Esophagus muscularis mucosa (tissue), 4 donors: ENCODE data around the gene TPSAB1. TPM values are rescaled to one million over a fixed set of nuclear protein-coding genes. Genes with fewer than 3 reads are reported as not detected.

Source experiments
- DNase-seq: peaks from one replicate; pipeline ENCODE4 v3.0.0-alpha.2; 2017; ENCODE audit errors: extremely low spot score
- H3K27ac ChIP-seq, 4 donors: fragments of 200-600 bp; sonication (generic); replicated peaks in 1 of 4; 1 replicate in 3 of 4; 2 replicates in 1 of 4; pipeline ENCODE4 v1.5.1; 2016 to 2019; ENCODE audit warnings: mild to moderate bottlenecking in 1 of 4
- H3K27me3 ChIP-seq, 4 donors: fragments of 200-600 bp; sonication (generic); one replicate each; pipeline versions ENCODE4 v1.5.1 to v1.6.0; 2016 to 2019
- H3K36me3 ChIP-seq, 4 donors: fragments of 200-600 bp; sonication (generic); one replicate each; pipeline ENCODE4 v1.5.1; 2016 to 2019
- H3K4me1 ChIP-seq, 4 donors: fragments of 200-600 bp; sonication (generic); one replicate each; pipeline ENCODE4 v1.5.1; 2016 to 2019
- H3K4me3 ChIP-seq, 4 donors: fragments of 200-600 bp; sonication (generic); 1 replicate in 2 of 4; 2 replicates in 2 of 4; pipeline ENCODE4 v1.5.1; 2016 to 2019; ENCODE audit warnings: mild to moderate bottlenecking in 4 of 4, moderate library complexity in 1 of 4
- H3K9me3 ChIP-seq, 4 donors: fragments of 200-600 bp; sonication (generic); 1 replicate in 3 of 4; 2 replicates in 1 of 4; pipeline ENCODE4 v1.5.1; 2016 to 2019
- EP300 ChIP-seq: sonication (generic); formaldehyde crosslinking; IDR thresholded peaks from one replicate; pipeline ENCODE4 v1.6.1; 2017; ENCODE audit warnings: antibody characterized with exemption
- POLR2A ChIP-seq: fragments of 450-650 bp; IDR thresholded peaks from one replicate; pipeline ENCODE4 v1.6.1; 2017; ENCODE audit warnings: antibody characterized with exemption, moderate library complexity, mild to moderate bottlenecking, low read depth
- POLR2AphosphoS5 ChIP-seq, 2 donors: sonication (generic); formaldehyde crosslinking; IDR thresholded peaks; one replicate each; pipeline ENCODE4 v1.6.1; 2017; ENCODE audit warnings: antibody characterized with exemption in 2 of 2
- WGBS: methylation state at CpG from one replicate; pipeline ENCODE4 v1.1.5; 2018; 5-methylcytosine and 5-hydroxymethylcytosine counted together
- intact Hi-C: fragments of 100-400 bp; cut with DNase I; formaldehyde crosslinking; loops from one replicate; pipeline ENCODE4 v1.15.1; 2023
- total RNA-seq, 4 donors: library from RNA; depleted of rRNA; stranded (reverse); fragments of >200 nt; gene quantifications; one replicate each; pipeline versions ENCODE4 v1.1.0 to v1.2.1, GENCODE V29; 2016
- TF ChIP-seq, protein P1 (sequence below), 3 experiments: fragments of 200-600 bp in 2 of 3; fragments of 450-650 bp in 1 of 3; sonication (generic) in 2 of 3; IDR thresholded peaks; one replicate each; pipeline ENCODE4 v1.5.1; 2017 to 2019; ENCODE audit warnings: antibody characterized with exemption in 3 of 3, mild to moderate bottlenecking in 2 of 3, moderate library complexity in 1 of 3

Gene TPSAB1
- total RNA-seq, 4 donors from 2014 or later: 15.6 to 237 (median 126) TPM

DNA sequence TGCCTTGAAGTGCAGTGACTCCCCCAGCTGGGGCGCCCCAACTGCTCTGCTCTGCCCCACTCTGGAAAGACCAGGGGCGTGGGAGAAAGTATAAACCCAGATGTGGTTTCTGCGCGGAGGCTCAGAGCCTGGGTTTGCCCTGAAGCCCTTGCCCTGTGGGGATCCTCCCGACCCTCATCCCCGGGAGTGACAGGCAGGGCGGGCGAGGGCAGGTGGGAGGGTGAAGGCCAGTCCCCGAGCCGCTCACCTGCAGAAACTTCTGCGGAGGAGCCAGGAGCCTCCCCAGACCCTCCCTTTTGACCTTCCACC, 19.2 kb downstream of the TPSAB1 start:
- no peak overlapping the region for H3K27ac ChIP-seq
- H3K27me3 ChIP-seq: peaks cover 0 to 87% (median 26%) of the 10 kb centered on the region in 4 donors
- H3K4me3 ChIP-seq: no peak overlapping the region
- no peaks in the 10 kb centered on the region for H3K9me3 ChIP-seq
- H3K36me3 ChIP-seq: no peaks in the 10 kb centered on the region
- TF ChIP-seq POLR2A: no peak
- TF ChIP-seq EP300: no peak
- no peak for TF ChIP-seq POLR2AphosphoS5 (IDR thresholded peaks at IDR 0.05)
- TF ChIP-seq, protein P1, sequence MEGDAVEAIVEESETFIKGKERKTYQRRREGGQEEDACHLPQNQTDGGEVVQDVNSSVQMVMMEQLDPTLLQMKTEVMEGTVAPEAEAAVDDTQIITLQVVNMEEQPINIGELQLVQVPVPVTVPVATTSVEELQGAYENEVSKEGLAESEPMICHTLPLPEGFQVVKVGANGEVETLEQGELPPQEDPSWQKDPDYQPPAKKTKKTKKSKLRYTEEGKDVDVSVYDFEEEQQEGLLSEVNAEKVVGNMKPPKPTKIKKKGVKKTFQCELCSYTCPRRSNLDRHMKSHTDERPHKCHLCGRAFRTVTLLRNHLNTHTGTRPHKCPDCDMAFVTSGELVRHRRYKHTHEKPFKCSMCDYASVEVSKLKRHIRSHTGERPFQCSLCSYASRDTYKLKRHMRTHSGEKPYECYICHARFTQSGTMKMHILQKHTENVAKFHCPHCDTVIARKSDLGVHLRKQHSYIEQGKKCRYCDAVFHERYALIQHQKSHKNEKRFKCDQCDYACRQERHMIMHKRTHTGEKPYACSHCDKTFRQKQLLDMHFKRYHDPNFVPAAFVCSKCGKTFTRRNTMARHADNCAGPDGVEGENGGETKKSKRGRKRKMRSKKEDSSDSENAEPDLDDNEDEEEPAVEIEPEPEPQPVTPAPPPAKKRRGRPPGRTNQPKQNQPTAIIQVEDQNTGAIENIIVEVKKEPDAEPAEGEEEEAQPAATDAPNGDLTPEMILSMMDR (IDR thresholded peaks at IDR 0.05): no peak
- H3K4me1 ChIP-seq: peaks cover 0 to 9% (median 6%) of the 10 kb centered on the region in 4 donors
- no peak for DNase-seq
- intact Hi-C loops: no loop called here
- 17% methylated on average over 10 of the region's 11 CpGs for WGBS

DNA sequence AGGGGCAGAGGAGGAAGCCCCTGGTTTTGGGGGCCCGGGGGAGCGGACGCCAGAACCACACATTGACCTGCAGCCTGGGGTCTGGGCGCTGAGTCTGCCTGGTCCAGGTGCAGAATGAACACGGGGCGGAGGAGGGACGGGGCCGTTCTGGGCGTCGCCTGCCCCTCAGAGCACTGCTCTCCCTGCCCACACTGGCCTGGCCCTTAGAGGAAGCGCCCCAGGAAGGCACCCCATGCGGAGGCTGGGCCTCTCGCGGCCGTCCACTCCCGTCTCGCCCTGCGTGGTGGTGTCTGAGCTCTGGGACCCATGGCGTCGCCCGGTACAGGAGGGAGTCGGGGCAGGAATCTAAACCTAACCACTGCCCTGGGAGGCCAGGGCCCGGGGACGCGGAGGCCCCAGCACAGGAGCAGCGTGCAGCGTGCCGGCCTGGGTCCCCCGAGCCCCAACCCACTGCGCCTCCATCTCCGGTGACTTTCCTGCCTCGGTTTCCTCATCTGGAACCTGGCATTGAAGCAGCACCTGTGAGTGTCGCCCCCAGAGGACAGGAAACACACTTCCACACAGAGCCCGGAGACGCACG, 19.7 kb downstream of the TPSAB1 start:
- 80% methylated on average over 3 of the region's 36 CpGs for WGBS
- intact Hi-C loops: no loop called here
- Histone ChIP-seq H3K27me3 (peaks cover 0 to 85% (median 26%) of the 10 kb centered on the region in 4 donors), H3K4me1 (peaks cover 0 to 9% (median 6%) of the 10 kb centered on the region in 4 donors), H3K4me3 (no peak overlapping the region), H3K36me3 (no peaks in the 10 kb centered on the region), H3K9me3 (no peaks in the 10 kb centered on the region), H3K27ac (no peak overlapping the region)
- TF ChIP-seq, protein P1 (IDR thresholded peaks at IDR 0.05): no peak
- no peak for TF ChIP-seq EP300
- no peak for TF ChIP-seq POLR2AphosphoS5 (IDR thresholded peaks at IDR 0.05)
- no peak for TF ChIP-seq POLR2A
- DNase-seq: no peak

DNA sequence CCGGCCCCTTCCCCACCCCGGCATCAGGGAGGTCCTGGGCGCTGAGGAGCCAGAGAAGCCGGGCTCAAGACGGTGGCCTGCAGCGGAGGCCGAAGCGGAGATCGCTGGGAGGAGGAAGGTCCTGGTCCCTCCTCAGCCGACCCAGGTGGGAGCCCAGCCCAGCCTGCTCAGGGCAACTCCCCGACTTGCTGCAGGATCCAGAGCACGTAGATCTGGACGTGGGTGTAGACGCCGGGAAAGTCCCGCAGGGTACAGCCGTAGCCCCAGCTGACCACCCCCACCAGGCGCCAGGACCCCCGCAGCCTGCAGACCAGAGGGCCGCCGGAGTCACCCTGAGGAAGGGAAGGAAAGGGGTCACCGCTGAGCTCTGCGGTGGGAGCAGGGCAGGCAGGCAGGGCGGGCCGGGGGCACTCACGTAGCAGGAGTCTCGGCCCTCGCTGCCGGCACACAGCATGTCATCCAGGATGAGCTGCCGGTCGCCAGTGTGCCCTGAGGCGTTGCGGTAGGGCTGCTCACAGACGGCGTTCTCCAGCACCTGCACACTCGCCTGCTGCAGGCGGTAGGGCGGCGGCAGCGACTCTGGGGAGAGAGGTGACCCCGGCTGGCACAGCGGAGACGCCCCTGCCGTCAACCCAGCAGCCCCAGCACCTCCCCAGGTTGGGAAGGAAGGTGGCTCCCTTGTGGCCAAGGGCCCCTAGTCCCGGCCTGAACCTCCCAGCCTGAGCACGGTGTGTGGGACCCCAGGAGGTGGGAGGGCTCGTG, 20.8 kb downstream of the TPSAB1 start:
- WGBS: 16% methylated on average over 30 of the region's 47 CpGs
- TF ChIP-seq POLR2AphosphoS5 (IDR thresholded peaks at IDR 0.05) (no peak), POLR2A (no peak)
- TF ChIP-seq, protein P1 (IDR thresholded peaks at IDR 0.05): no peak
- H3K36me3 ChIP-seq: no peaks in the 10 kb centered on the region
- H3K4me3 ChIP-seq: no peak overlapping the region
- peaks cover 0 to 84% (median 26%) of the 10 kb centered on the region in 4 donors for H3K27me3 ChIP-seq
- H3K9me3 ChIP-seq: no peaks in the 10 kb centered on the region
- intact Hi-C loops: no loop called here
- no peak overlapping the region for H3K27ac ChIP-seq
- no peak for DNase-seq
- H3K4me1 ChIP-seq: peaks cover 0 to 9% (median 6%) of the 10 kb centered on the region in 4 donors

- TF ChIP-seq EP300 (no peak), POLR2AphosphoS5 (IDR thresholded peaks at IDR 0.05) (no peak), POLR2A (no peak)
- TF ChIP-seq, protein P1 (IDR thresholded peaks at IDR 0.05): no peak
- H3K27ac ChIP-seq: no peak overlapping the region
- intact Hi-C loops: no loop called here
- DNase-seq: no peak
- no peak overlapping the region for H3K4me3 ChIP-seq
- peaks cover 0 to 9% (median 6%) of the 10 kb centered on the region in 4 donors for H3K4me1 ChIP-seq
- H3K27me3 ChIP-seq: peaks cover 0 to 78% (median 26%) of the 10 kb centered on the region in 4 donors
- 80% methylated on average over 30 of the region's 32 CpGs for whole genome bisulfite sequencing
- no peaks in the 10 kb centered on the region for H3K36me3 ChIP-seq
- H3K9me3 ChIP-seq: no peaks in the 10 kb centered on the region
Observed at GRCh38 chr16:1262210-1262845, 21.8 kb downstream of the TPSAB1 start.
